Progenitor cell of endocrine pancreas (in vitro differentiated cells): Measurements from ENCODE around the gene GALR2. TPM values are rescaled to one million over a fixed set of nuclear protein-coding genes. Genes with fewer than 3 reads are reported as not detected.

ENCODE experiments used
- DNase-seq: peaks from one replicate; pipeline ENCODE4 v3.0.0; 2021; ENCODE audit warnings: low spot score; ENCODE audit not compliant: unreplicated experiment
- H3K27ac Mint-ChIP-seq: 2 replicates; pipeline ENCODE4 v1.8.0; 2021; ENCODE audit warnings: mild to moderate bottlenecking, moderate library complexity, mixed read lengths
- H3K27me3 Mint-ChIP-seq: 2 replicates; pipeline ENCODE4 v1.8.0; 2021; ENCODE audit warnings: mixed read lengths
- H3K36me3 Mint-ChIP-seq: 2 replicates; pipeline ENCODE4 v1.8.0; 2022; ENCODE audit warnings: mixed read lengths; ENCODE audit not compliant: insufficient read depth
- H3K4me1 Mint-ChIP-seq: 2 replicates; pipeline ENCODE4 v1.8.0; 2021; ENCODE audit warnings: low read depth, mixed read lengths
- H3K4me3 Mint-ChIP-seq: 2 replicates; pipeline ENCODE4 v1.8.0; 2021; ENCODE audit warnings: low read depth, mild to moderate bottlenecking, moderate library complexity, mixed read lengths
- H3K9me3 Mint-ChIP-seq: 2 replicates; pipeline ENCODE4 v1.8.0; 2021; ENCODE audit warnings: low read depth, mixed read lengths
- total RNA-seq: library from RNA; stranded (reverse); gene quantifications from 2 replicates; pipeline ENCODE4 v1.2.1, GENCODE V29; 2021
- TF ChIP-seq, protein P1 (sequence below): fragments of 200-600 bp; sonication (generic); IDR thresholded peaks from one replicate; pipeline ENCODE4 v1.5.0; 2021; ENCODE audit warnings: antibody characterized with exemption, mild to moderate bottlenecking; ENCODE audit not compliant: unreplicated experiment

Gene GALR2
- total RNA-seq, 1 donor from 2014 or later, result 1.0 TPM

DNA sequence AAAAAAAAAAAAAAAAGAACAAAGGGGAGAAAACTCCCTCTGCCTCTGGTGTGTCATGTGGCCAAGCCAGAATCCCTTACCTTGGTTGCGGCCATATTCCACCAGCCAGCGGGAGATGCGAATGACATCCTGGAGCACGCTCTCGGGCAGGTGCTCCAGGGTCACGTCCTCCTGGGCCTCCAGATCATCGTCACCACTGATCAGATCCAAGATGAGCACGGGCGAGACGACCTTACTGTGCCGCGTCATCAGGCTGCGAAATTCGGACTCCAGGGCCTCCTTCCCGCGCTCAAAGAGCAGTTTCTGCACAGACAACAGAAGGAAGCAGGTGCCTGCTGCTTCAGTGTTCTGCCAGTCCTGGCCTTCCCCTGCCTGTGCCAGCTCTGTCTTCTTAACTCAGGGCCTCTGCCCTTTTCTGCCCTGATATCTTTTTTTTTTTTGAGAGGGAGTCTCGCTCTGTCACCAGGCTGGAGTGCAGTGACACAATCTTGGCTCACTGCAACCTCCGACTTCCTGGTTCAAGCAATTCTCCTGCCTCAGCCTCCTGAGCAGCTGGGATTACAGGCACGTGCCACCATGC is 23.2 kb downstream of the GALR2 start:
- no peak for DNase-seq
- H3K27me3 Mint-ChIP-seq, result no peaks in the 10 kb centered on the region
- TF ChIP-seq, protein P1, sequence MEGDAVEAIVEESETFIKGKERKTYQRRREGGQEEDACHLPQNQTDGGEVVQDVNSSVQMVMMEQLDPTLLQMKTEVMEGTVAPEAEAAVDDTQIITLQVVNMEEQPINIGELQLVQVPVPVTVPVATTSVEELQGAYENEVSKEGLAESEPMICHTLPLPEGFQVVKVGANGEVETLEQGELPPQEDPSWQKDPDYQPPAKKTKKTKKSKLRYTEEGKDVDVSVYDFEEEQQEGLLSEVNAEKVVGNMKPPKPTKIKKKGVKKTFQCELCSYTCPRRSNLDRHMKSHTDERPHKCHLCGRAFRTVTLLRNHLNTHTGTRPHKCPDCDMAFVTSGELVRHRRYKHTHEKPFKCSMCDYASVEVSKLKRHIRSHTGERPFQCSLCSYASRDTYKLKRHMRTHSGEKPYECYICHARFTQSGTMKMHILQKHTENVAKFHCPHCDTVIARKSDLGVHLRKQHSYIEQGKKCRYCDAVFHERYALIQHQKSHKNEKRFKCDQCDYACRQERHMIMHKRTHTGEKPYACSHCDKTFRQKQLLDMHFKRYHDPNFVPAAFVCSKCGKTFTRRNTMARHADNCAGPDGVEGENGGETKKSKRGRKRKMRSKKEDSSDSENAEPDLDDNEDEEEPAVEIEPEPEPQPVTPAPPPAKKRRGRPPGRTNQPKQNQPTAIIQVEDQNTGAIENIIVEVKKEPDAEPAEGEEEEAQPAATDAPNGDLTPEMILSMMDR, result no peak
- H3K4me1 Mint-ChIP-seq, result peaks cover 4% of the 10 kb centered on the region
- no peak overlapping the region for H3K27ac Mint-ChIP-seq
- H3K36me3 Mint-ChIP-seq, result peaks cover 31% of the 10 kb centered on the region
- no peaks in the 10 kb centered on the region for H3K9me3 Mint-ChIP-seq
- no peak overlapping the region for H3K4me3 Mint-ChIP-seq

DNA sequence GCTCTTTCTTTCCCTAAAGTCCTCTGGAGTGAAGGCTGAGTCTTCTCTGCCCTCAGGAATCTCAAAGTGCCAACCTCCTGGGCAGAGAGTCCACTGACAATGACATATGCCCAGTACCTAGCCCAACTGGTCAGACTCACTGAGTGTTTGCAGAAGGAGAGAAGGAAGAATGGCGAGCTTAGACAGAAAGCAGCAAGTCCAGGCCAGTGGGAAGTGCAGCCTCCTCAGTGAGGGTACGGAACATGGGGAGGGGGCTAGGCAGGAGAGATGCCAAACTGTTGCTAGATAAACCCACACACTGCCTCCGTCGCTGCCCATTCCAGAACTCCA is 28.3 kb downstream of the GALR2 start:
- TF ChIP-seq, protein P1, result no peak
- H3K27me3 Mint-ChIP-seq, result no peaks in the 10 kb centered on the region
- DNase-seq, result no peak
- peaks cover 23% of the 10 kb centered on the region for H3K4me1 Mint-ChIP-seq
- no peaks in the 10 kb centered on the region for H3K9me3 Mint-ChIP-seq
- H3K4me3 Mint-ChIP-seq, result peak overlapping the region; percentile 97
- H3K27ac Mint-ChIP-seq, result peak overlapping the region; percentile 96
- peaks cover 14% of the 10 kb centered on the region for H3K36me3 Mint-ChIP-seq

DNA sequence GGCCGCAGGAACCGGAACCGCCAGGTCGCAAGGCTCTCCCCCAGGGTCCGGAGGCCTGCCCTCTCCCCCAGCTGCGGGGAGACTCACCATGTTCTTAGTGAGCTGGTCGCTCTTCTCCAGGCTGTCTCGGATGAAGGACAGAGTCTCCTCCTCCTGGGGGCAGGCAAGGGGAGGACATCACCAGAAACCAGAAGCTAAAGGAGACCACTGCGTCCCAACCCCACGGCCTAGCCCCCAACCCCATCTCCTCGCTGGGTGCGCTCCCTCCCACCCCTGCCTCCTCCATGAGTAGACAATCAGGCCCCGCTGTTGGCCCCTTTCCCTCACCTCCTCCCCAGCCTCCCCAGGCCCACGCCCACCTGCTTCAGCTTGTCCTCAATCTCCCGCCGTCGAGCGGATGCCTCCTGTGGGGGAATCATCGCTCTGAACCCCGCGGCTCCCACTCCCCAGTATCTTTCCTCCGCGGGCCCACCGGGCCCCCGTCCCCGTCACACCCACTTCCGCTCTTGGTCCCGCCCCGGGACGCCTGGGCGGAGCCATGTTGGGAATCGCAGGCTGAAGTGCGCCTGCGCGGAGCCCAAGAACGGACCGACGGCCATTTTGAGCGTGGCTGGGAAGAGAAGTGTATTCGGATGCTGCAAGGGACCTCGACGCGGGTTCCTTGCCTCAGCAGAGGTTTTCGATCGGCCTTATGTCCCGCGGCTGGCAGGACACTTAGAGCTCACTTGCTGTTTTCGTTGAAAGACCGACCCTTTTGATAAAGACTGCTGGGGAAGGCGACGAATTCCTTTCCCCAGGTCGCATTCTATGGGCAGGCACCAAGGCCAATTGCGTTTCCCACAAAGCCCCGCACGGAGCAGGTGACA is 28.9 kb downstream of the GALR2 start, which contains the start of gene EXOC7:
TSS of gene EXOC7 (minus strand) at position 514 of the 866 bp plus-strand sequence. CDS start at position 419, 95 bp downstream.
- peaks cover 14% of the 10 kb centered on the region for H3K36me3 Mint-ChIP-seq
- TF ChIP-seq, protein P1, result no peak
- no peaks in the 10 kb centered on the region for H3K9me3 Mint-ChIP-seq
- no peaks in the 10 kb centered on the region for H3K27me3 Mint-ChIP-seq
- peak; percentile 87 for DNase-seq
- peak within 1 kb of the TSS; percentile 96 for H3K27ac Mint-ChIP-seq
- H3K4me3 Mint-ChIP-seq, result peak within 1 kb of the TSS; percentile 97
- peaks cover 23% of the 10 kb centered on the region for H3K4me1 Mint-ChIP-seq

DNA sequence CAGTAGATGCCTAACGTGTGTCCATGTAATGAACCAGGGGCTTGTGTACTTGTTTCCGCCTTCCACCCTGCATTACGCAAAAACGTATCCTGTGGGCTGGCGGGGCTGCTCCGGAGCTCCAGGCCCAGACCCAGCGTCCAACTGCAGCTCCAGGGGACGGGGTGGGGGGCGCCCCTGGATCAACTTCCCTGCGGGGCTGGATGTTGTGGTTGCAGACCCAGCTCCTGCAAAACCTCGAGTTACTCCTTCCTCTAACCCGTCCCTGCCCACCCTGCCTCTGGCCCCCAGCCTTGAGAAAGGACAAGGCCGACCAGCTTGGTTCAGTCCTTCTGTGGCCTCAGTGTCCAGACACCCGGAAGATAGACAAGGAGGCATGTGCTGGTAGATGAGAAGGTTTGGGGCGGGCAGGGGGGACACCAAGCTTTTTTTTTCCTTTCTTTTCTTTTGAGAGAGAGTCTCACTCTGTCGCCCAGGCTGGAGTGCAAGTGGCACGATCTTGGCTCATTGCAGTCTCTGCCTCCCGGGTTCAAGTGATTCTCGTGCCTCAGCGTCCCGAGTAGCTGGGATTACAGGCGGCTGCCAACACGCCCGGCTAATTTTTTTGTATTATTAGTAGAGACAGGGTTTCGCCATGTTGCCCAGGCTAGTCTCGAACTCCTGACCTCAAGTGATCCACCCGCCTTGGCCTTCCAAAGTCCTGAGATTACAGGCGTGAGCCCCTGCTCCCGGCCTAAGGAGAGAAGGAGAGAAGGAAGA is 29.7 kb downstream of the GALR2 start:
- H3K27me3 Mint-ChIP-seq, result no peaks in the 10 kb centered on the region
- TF ChIP-seq, protein P1, result no peak
- peak overlapping the region; percentile 97 for H3K4me3 Mint-ChIP-seq
- H3K9me3 Mint-ChIP-seq, result no peaks in the 10 kb centered on the region
- H3K4me1 Mint-ChIP-seq, result peaks cover 23% of the 10 kb centered on the region
- DNase-seq, result no peak
- peak overlapping the region; percentile 96 for H3K27ac Mint-ChIP-seq
- peaks cover 11% of the 10 kb centered on the region for H3K36me3 Mint-ChIP-seq

DNA sequence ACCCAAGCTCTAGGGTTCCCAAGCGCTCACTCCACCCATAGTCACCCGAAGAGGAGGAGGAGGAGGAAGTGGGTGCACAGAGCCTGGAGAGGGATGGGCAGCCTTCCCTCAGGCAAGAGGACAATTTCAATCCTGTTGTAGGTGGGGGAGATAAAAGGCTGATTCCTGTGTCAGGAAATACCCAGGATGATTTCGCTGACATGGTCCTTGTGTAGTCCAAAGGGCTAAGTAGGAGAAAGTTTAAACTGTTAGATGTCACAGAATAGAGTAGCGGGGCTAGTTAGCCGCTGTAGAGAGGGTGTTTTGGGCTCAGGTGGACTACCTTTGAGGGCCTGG is 30.3 kb downstream of the GALR2 start:
- TF ChIP-seq, protein P1, result no peak
- H3K9me3 Mint-ChIP-seq, result no peaks in the 10 kb centered on the region
- DNase-seq, result no peak
- no peaks in the 10 kb centered on the region for H3K27me3 Mint-ChIP-seq
- peaks cover 23% of the 10 kb centered on the region for H3K4me1 Mint-ChIP-seq
- H3K36me3 Mint-ChIP-seq, result peaks cover 9% of the 10 kb centered on the region
- peak overlapping the region; percentile 37 for H3K4me3 Mint-ChIP-seq
- H3K27ac Mint-ChIP-seq, result no peak overlapping the region
